Gastrocnemius medialis (tissue), 4 donors: ENCODE results near the gene C11orf24. TPM values are rescaled to one million over a fixed set of nuclear protein-coding genes. Genes with fewer than 3 reads are reported as not detected.

ENCODE experiments used
- ATAC-seq, 2 donors: fragments of 150-250 bp; one replicate each; pipeline ENCODE4 v1.9.1; 2016
- DNase-seq, 2 donors: peaks; one replicate each; pipeline ENCODE4 v3.0.0-alpha.2; 2019
- H3K27ac ChIP-seq, 4 donors: fragments of 200-600 bp; sonication (generic); 1 replicate in 1 of 4; 2 replicates in 3 of 4; pipeline ENCODE4 v1.5.1; 2016 to 2018; ENCODE audit warnings: mild to moderate bottlenecking in 2 of 4, moderate library complexity in 1 of 4
- H3K27me3 ChIP-seq, 3 donors: fragments of 200-600 bp; sonication (generic) in 2 of 3; 1 replicate in 1 of 3; 2 replicates in 2 of 3; pipeline versions ENCODE4 v1.5.1 to v1.6.0; 2016 to 2019; ENCODE audit warnings: mild to moderate bottlenecking in 1 of 3, moderate library complexity in 1 of 3
- H3K36me3 ChIP-seq, 2 donors: fragments of 200-600 bp; sonication (generic) in 1 of 2; one replicate each; pipeline ENCODE4 v1.5.1; 2017 to 2018
- H3K4me1 ChIP-seq, 2 donors: fragments of 200-600 bp; sonication (generic) in 1 of 2; one replicate each; pipeline ENCODE4 v1.5.1; 2016 to 2017; ENCODE audit warnings: mild to moderate bottlenecking in 2 of 2
- H3K4me3 ChIP-seq, 4 donors: fragments of 200-600 bp; sonication (generic) in 3 of 4; 1 replicate in 1 of 4; 2 replicates in 3 of 4; pipeline ENCODE4 v1.5.1; 2016 to 2019; ENCODE audit warnings: mild to moderate bottlenecking in 2 of 4
- H3K9me3 ChIP-seq, 3 donors: fragments of 200-600 bp; sonication (generic) in 2 of 3; 1 replicate in 1 of 3; 2 replicates in 2 of 3; pipeline ENCODE4 v1.5.1; 2016 to 2019
- POLR2A ChIP-seq, 2 donors: fragments of 450-650 bp; IDR thresholded peaks; one replicate each; pipeline ENCODE4 v1.6.1; 2017; ENCODE audit warnings: antibody characterized with exemption in 2 of 2, mild to moderate bottlenecking in 2 of 2, moderate library complexity in 2 of 2
- in situ Hi-C, 4 donors: fragments of 200-750 bp; cut with MboI; loops; one replicate each; pipeline versions ENCODE4 v1.15.0 to v1.8.0; 2017; ENCODE audit warnings: low sequenced_read_pairs in 4 of 4
- intact Hi-C: fragments of 100-400 bp; cut with DNase I; formaldehyde crosslinking; loops from one replicate; pipeline ENCODE4 v1.15.1; 2023; ENCODE audit warnings: low total_unique reads
- total RNA-seq, 4 donors: library from RNA; depleted of rRNA; stranded (reverse); fragments of >200 nt; gene quantifications; one replicate each; pipeline versions ENCODE4 v1.1.0 to v1.2.3, GENCODE V29; 2016
- TF ChIP-seq, protein P1 (sequence below), 5 experiments: fragments of 450-650 bp in 3 of 5; fragments of 200-600 bp in 2 of 5; sonication (generic) in 2 of 5; IDR thresholded peaks in 4 of 5; conservative IDR thresholded peaks in 1 of 5; 1 replicate in 4 of 5; 2 replicates in 1 of 5; pipeline ENCODE4 v1.5.1; 2016 to 2019; ENCODE audit warnings: antibody characterized with exemption in 5 of 5, mild to moderate bottlenecking in 3 of 5, moderate library complexity in 3 of 5

C11orf24 gene
- total RNA-seq, 4 donors from 2014 or later, result 8.1 to 19.3 (median 10.6) TPM

- peaks cover 4 to 6% of the 10 kb centered on the region in 2 donors for H3K4me1 ChIP-seq
- H3K36me3 ChIP-seq, result no peaks in the 10 kb centered on the region
- no peak overlapping the region for H3K4me3 ChIP-seq
- in situ Hi-C loops, result no loop called here
- no peak for TF ChIP-seq POLR2A (IDR thresholded peaks at IDR 0.05)
- TF ChIP-seq, protein P1, sequence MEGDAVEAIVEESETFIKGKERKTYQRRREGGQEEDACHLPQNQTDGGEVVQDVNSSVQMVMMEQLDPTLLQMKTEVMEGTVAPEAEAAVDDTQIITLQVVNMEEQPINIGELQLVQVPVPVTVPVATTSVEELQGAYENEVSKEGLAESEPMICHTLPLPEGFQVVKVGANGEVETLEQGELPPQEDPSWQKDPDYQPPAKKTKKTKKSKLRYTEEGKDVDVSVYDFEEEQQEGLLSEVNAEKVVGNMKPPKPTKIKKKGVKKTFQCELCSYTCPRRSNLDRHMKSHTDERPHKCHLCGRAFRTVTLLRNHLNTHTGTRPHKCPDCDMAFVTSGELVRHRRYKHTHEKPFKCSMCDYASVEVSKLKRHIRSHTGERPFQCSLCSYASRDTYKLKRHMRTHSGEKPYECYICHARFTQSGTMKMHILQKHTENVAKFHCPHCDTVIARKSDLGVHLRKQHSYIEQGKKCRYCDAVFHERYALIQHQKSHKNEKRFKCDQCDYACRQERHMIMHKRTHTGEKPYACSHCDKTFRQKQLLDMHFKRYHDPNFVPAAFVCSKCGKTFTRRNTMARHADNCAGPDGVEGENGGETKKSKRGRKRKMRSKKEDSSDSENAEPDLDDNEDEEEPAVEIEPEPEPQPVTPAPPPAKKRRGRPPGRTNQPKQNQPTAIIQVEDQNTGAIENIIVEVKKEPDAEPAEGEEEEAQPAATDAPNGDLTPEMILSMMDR (IDR thresholded peaks at IDR 0.05 in 4 of 5, conservative IDR thresholded peaks at IDR 0.05 in 1 of 5), result no peak
- no peaks in the 10 kb centered on the region for H3K9me3 ChIP-seq
- DNase-seq (no peak), ATAC-seq (no peak)
- H3K27me3 ChIP-seq, result no peaks in the 10 kb centered on the region
- intact Hi-C loops, result no loop called here
- H3K27ac ChIP-seq, result no peak overlapping the region
Observed at GRCh38 chr11:68276861-68277260, 5.1 kb upstream of the C11orf24 start.

DNA sequence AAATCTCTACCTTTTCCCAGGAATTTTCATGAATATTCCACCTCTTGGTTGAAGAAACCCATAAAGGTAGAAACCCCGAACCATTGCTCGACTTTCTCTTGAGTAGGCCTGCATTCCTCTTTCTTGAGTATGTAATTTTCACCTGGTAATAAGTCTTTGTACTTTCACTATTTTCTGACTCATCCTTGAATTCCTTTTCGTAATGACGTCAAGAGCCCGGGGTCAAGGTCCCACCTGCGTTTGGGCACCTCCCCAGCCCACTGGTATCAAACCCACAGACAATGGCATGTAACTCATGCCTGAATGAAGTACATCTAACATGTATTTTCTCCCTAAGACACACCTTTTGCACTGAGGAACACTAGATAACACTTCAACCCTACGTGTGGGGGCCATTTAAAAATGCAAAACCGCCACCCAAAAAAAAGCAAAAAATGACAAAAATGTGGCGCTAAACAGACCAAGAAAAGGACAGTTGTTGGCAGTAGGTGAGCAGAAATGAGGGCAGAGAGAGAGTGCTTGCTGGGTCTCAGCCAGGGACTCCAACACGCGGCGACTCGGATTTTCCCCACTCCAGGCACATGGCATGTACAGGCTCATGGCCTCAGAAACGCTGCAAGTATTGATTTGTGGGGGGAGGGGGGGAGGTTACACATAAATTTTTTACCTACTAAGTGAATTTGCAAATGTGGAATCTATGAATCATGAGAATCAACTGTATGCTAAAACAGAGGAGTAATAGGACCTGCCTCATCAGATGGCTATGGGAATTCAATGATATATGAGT lies 4.1 kb upstream of the C11orf24 start:
- no peaks in the 10 kb centered on the region for H3K27me3 ChIP-seq
- H3K9me3 ChIP-seq, result no peaks in the 10 kb centered on the region
- no peak overlapping the region for H3K4me3 ChIP-seq
- ATAC-seq (no peak), DNase-seq (no peak)
- H3K4me1 ChIP-seq, result peaks cover 6 to 13% of the 10 kb centered on the region in 2 donors
- intact Hi-C loops (no loop called here), in situ Hi-C loops (no loop called here)
- H3K36me3 ChIP-seq, result no peaks in the 10 kb centered on the region
- TF ChIP-seq, protein P1 (IDR thresholded peaks at IDR 0.05 in 4 of 5, conservative IDR thresholded peaks at IDR 0.05 in 1 of 5), result no peak
- no peak for TF ChIP-seq POLR2A (IDR thresholded peaks at IDR 0.05)
- H3K27ac ChIP-seq, result no peak overlapping the region

DNA sequence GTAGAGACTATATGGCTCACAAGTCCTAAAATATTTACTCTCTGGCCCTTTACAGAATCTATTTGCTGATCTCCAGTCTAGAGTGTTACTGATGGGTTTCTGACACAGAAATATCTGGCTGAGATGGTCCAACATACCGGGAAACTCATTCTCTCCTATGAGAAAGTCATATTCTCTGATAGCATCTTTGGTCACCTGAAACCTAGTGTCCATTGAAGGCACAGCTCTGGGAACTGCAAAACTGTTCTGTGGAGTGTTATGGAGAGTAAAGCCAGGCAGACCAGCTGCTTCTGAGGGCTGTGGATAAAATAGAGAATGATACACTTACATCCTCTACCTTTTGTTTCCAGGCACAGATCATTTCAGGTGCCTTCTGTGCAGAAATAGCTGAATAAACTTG lies 2.5 kb upstream of the C11orf24 start:
- H3K27ac ChIP-seq, result no peak overlapping the region
- DNase-seq (no peak), ATAC-seq (no peak)
- H3K4me3 ChIP-seq, result no peak overlapping the region
- intact Hi-C loops, result loop anchor here (5.0 kb wide), 2 partner anchors 152 to 242 kb away; partner anchors contain the start of genes CHKA and NDUFS8
- in situ Hi-C loops, result no loop called here
- no peaks in the 10 kb centered on the region for H3K27me3 ChIP-seq
- TF ChIP-seq, protein P1 (IDR thresholded peaks at IDR 0.05 in 4 of 5, conservative IDR thresholded peaks at IDR 0.05 in 1 of 5), result no peak
- TF ChIP-seq POLR2A (IDR thresholded peaks at IDR 0.05), result no peak
- H3K4me1 ChIP-seq, result peaks cover 21 to 29% of the 10 kb centered on the region in 2 donors
- H3K36me3 ChIP-seq, result no peaks in the 10 kb centered on the region
- H3K9me3 ChIP-seq, result no peaks in the 10 kb centered on the region

GRCh38 chr11:68273026-68273738 lies 1.4 kb upstream of the C11orf24 start:
- peaks cover 0 to under 1% of the 10 kb centered on the region in 2 donors for H3K36me3 ChIP-seq
- no peak overlapping the region for H3K4me3 ChIP-seq
- peak overlapping the region in 2 of 4 donors; percentile 94 to 97 for H3K27ac ChIP-seq
- ATAC-seq, result no peak
- H3K4me1 ChIP-seq, result peaks cover 21 to 31% of the 10 kb centered on the region in 2 donors
- DNase-seq, result no peak
- intact Hi-C loops, result loop anchor here (2.0 to 5.0 kb wide), 3 partner anchors 60 to 241 kb away; partner anchors contain the start of genes CHKA, KMT5B and NDUFS8
- H3K9me3 ChIP-seq, result no peaks in the 10 kb centered on the region
- TF ChIP-seq, protein P1 (IDR thresholded peaks at IDR 0.05 in 4 of 5, conservative IDR thresholded peaks at IDR 0.05 in 1 of 5), result no peak
- TF ChIP-seq POLR2A (IDR thresholded peaks at IDR 0.05), result no peak
- no peaks in the 10 kb centered on the region for H3K27me3 ChIP-seq
- in situ Hi-C loops, result no loop called here
